GM18526 (cell line): ENCODE results near the gene ZNF555.

Experiments used
- POLR2A ChIP-seq: IDR thresholded peaks from 3 replicates; pipeline ENCODE4 v1.6.1; 2011; ENCODE audit not compliant: insufficient read length; ENCODE audit errors: extremely low read depth

The ZNF555 gene

GRCh38 chr19:2877398-2878331, 36.4 kb downstream of the ZNF555 start:
- TF ChIP-seq POLR2A: no peak

GRCh38 chr19:2883686-2884439, 42.6 kb downstream of the ZNF555 start:
- TF ChIP-seq POLR2A: no peak

GRCh38 chr19:2885736-2886135, 44.5 kb downstream of the ZNF555 start:
- TF ChIP-seq POLR2A: no peak

DNA sequence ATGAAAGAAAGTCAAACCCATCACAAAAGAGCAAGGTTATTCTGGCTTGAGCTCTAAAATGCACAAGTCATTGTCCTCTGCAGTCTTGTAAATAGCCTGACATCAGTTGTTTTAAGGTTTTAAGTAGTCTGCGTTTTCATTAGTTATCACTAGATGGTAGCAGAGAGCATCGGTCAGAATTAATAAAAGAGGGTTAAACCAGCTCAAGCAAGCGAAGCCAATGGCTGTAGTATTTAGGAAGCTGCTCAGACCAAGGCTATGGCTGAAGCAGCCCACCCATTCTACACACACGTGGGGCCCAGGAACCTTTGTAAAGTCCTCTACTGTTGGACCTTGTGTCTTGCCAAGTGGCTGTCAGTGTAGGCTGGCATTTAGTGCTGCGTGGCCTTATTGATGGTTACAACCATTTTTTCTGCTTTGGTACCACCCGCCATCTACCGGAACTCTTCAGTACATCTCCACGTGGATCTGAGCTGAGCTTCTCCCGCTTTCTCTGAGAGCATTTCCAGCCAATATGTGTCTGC, 46.2 kb downstream of the ZNF555 start:
- TF ChIP-seq POLR2A: no peak

DNA sequence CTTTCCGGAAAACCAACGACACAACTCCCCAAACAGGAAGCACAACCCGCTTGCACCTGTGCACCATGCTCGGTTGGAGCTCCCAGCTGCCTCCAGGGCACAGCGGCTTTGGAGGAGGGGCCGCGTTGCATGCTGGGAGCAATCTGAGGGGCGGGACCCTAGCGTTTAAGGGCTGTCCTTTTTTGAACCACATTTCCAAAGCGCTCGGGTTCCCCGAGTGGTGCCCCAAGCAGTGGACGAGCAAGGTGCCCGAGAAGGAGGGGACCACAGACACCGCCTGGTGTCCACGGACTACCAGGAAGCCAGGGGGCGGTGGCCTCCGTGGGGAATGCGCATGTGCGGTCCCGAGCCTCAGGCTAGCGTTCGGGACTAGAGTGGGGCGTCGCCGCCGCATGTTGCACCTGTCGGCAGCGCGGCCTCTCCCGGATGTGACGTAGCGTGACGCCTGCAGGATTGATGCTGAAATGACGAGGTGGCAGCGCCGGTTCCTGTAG, 47.5 kb downstream of the ZNF555 start:
- peak; percentile 41 for TF ChIP-seq POLR2A

GRCh38 chr19:2896694-2897093, 55.4 kb downstream of the ZNF555 start:
- TF ChIP-seq POLR2A: no peak

DNA sequence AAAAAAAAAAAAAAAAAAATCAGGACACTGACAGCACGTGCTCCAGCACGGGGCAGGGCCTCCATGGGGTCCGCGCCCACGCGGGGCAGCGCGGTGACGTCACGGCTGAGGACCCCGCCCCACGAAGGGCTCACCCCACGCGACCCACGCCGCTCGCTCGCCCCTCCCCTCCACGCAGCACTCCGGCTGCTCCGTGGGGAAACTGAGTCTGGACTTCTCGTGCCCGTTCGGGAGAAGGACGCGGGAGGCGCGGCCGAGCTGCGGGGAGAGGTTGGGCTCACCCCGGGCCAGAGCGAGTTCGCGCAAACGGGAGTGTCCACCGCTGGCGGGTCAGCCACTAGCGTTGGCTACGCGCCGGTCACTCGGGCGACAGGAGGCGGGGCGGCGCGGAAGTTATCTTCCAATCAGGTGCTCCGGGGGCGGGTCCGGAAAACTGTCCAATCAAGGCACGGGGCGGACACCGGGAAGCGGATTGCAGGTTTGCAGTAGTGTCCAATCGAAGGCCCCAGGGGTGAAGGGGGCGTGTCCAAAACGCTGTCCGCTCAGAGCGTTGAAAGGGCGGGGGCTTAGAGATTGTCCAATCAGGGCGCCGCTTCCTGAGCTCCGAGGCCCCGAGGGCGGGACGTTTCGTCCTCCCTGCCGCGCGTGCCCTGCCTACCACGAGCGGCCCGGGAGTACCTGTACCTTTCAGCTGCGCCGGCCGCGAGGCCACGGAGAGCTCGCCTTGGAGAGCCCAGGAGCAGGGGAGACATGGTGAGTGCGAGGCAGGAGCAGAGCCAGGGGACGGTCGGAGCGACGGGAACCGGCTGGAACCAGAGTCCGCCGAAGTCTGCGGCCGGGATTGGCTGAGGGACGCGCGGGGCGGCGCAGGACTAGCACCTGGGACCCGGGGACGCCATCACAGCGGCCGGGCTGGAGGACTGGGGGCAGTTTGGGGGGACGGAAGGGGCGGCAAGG, 59.3 kb downstream of the ZNF555 start, which contains the start of gene ZNF57:
TSS of gene ZNF57 (plus strand) at position 633 of the 957 bp plus-strand sequence. CDS start at position 751, 118 bp downstream.
- TF ChIP-seq POLR2A: peak; percentile 71

DNA sequence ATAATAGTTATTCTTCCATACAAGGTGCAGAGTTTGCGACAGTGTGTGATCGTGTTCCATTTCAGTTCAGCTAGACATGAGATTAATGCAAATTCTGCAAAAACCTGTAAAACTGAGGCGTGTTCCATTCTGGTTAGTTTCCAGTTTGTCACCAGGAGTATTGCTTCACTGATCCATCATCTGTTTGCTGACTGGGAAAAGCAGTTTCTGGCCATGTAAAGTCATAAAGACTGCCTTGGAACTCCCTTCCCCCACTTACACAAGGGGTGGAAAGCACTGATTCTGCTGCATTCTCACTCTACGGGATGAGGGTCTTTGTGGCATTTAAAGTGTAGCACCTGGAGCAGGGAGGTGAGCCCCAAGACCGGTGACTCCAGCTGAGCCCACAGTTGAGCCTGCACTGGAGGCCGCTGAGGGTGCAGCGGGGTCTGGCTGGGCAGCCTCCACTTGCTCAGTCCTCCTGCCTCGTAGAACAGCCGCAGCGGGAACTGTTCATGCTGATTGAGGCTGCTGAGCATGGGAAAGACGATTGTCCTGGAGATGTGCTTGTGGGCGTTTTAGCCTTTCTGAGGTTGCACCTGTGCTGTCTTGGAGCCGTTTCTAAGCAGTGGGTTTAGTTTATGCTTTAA, 61.4 kb downstream of the ZNF555 start:
- TF ChIP-seq POLR2A: no peak

DNA sequence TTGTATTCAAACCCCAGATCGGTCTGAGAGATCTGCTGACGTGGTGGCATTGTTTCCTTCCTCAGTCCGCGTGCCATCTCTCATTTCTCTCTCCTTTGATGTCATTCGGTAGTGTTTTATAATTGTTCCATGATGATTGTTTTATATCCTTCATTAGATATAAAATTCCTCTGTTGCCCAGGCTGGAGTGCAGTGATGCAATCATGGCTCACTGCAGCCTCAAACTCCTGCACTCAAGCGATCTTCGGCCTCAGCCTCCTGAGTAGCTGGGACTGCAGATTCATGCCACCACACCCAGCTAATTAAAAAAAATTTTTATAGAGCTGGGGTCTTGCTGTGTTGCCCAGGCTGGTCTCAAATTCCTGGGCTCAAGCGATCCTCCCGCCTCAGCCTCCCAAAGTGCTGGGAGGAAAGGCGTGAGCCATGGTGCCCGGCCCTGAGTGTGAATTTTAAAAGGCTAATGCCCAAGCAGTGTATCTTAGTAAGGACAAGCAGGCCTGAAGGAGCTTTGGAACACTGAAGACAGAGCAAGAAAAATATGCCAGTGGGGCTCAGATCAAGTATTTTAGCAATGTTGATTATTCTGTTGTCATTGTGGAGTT, 64.7 kb downstream of the ZNF555 start:
- TF ChIP-seq POLR2A: no peak

GRCh38 chr19:2906631-2907195, 65.4 kb downstream of the ZNF555 start:
- TF ChIP-seq POLR2A: no peak
